ENCODE data around the gene RFNG. TPM values are rescaled to one million over a fixed set of nuclear protein-coding genes. Genes with fewer than 3 reads are reported as not detected.

The RFNG gene
- total RNA-seq, 1 donor from 2014 or later = 40.2 TPM

DNA sequence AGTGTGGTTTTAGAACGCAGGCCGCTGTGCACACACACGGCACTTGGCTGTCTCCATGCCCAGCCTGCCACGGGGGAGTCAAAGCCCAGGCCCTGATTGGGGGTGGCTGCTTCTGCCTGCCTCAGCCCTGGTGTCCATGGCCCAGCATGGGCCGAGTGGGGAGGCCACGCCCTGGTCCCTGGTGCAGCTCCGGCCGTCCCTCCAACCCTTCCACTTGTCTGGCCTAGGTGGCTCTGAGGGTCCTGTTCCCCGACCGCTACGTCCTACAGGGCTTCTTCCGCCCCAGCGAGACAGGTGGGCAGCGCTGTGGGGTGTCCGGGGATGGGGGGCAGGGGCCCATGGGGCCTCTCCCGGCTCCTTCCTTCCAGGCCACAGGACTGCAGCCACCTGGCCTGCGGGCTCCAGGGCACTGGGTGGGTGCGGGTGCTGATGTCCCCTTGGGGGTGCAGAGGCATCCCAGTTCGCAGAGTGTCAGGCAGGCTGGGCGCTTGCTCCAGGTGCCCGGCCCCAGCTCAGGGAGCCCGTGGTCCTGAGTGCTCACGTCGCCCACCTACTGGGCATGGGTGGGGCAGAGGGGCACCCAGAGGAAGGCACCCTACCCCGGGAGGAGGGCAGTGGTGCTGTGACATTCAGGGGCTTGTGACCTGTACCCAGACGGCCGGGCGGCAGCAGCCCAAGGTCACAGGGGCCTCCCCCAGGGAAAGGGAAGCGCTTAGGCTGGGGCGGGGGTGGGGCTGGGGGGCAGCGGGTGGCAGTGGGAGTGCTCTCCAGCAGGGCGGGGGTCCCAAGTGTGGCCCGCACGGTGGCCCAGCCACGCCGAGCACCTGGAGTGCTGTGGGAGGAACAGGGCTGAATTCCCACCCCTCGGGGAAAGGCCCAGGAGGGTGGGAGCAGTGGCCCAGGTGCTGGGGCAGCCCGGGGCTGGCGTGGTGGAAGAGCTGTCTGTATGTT, 40.8 kb downstream of the RFNG start:
- H3K4me2 ChIP-seq (ENCODE audit: low read length) = no peak overlapping the region
- no peak for TF ChIP-seq CTCF (IDR thresholded peaks at IDR 0.05; ENCODE audit: insufficient read depth, low read depth, low read length)
- no peak for TF ChIP-seq EZH2 (IDR thresholded peaks at IDR 0.05; ENCODE audit: insufficient read depth, low read length)
- H3K36me3 ChIP-seq (ENCODE audit: insufficient read depth, low read length) = no peaks in the 10 kb centered on the region
- H3K79me2 ChIP-seq (ENCODE audit: insufficient read depth, low read length) = no peaks in the 10 kb centered on the region
- FAIRE-seq (no peak), DNase-seq (ENCODE audit: low read depth) (no peak)
- Mint-ChIP-seq H3K36me3 (ENCODE audit: low read depth, unreplicated experiment) (no peaks in the 10 kb centered on the region), H3K27me3 (ENCODE audit: low read depth, unreplicated experiment) (no peaks in the 10 kb centered on the region), H3K4me3 (ENCODE audit: unreplicated experiment) (no peak overlapping the region), H3K4me1 (ENCODE audit: low read depth, unreplicated experiment) (peaks cover 5% of the 10 kb centered on the region), H3K9me3 (ENCODE audit: unreplicated experiment) (no peaks in the 10 kb centered on the region), H3K27ac (ENCODE audit: unreplicated experiment) (no peak overlapping the region)
- no peak overlapping the region for H3K27ac ChIP-seq (ENCODE audit: low read depth, low read length)
- H3K9me3 ChIP-seq (ENCODE audit: insufficient read depth, low read depth, low read length) = no peaks in the 10 kb centered on the region
- no peak overlapping the region for H3K4me3 ChIP-seq (ENCODE audit: insufficient read depth, low read depth, low read length)
- no peaks in the 10 kb centered on the region for H3K27me3 ChIP-seq (ENCODE audit: insufficient read depth, low read length)
- H3K9ac ChIP-seq (ENCODE audit: low read length) = no peak overlapping the region
- H3K4me1 ChIP-seq (ENCODE audit: insufficient read depth, low read length) = peaks cover 21% of the 10 kb centered on the region
- H2AFZ ChIP-seq (ENCODE audit: low read depth, low read length) = no peak overlapping the region
- peaks cover 5% of the 10 kb centered on the region for H4K20me1 ChIP-seq (ENCODE audit: insufficient read depth, low read length)

DNA sequence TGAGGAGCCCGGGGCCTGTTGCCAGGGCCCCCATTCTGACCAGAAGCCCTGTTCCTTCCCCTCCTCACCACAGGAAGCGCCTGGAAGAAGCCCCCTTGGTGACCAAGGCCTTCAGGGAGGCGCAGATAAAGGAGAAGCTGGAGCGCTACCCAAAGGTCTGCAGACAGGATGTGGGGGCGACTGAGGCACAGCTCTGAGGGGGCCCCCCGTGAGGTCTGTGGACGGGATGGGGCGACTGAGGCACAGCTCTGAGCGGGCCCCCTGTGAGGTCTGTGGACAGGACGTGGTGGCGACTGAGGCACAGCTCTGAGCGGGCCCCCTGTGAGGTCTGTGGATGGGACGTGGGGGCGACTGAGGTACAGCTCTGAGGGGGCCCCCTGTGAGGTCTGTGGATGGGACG, 42.2 kb downstream of the RFNG start:
- no peak overlapping the region for H3K4me3 ChIP-seq (ENCODE audit: insufficient read depth, low read depth, low read length)
- Mint-ChIP-seq H3K4me3 (ENCODE audit: unreplicated experiment) (no peak overlapping the region), H3K9me3 (ENCODE audit: unreplicated experiment) (no peaks in the 10 kb centered on the region), H3K27me3 (ENCODE audit: low read depth, unreplicated experiment) (no peaks in the 10 kb centered on the region), H3K27ac (ENCODE audit: unreplicated experiment) (no peak overlapping the region), H3K4me1 (ENCODE audit: low read depth, unreplicated experiment) (peaks cover 6% of the 10 kb centered on the region), H3K36me3 (ENCODE audit: low read depth, unreplicated experiment) (no peaks in the 10 kb centered on the region)
- no peak overlapping the region for H3K9ac ChIP-seq (ENCODE audit: low read length)
- no peak overlapping the region for H3K27ac ChIP-seq (ENCODE audit: low read depth, low read length)
- TF ChIP-seq CTCF (IDR thresholded peaks at IDR 0.05; ENCODE audit: insufficient read depth, low read depth, low read length) (no peak), EZH2 (IDR thresholded peaks at IDR 0.05; ENCODE audit: insufficient read depth, low read length) (no peak)
- no peaks in the 10 kb centered on the region for H3K36me3 ChIP-seq (ENCODE audit: insufficient read depth, low read length)
- H4K20me1 ChIP-seq (ENCODE audit: insufficient read depth, low read length) = peaks cover 6% of the 10 kb centered on the region
- H3K4me1 ChIP-seq (ENCODE audit: insufficient read depth, low read length) = peaks cover 25% of the 10 kb centered on the region
- DNase-seq (ENCODE audit: low read depth) (no peak), FAIRE-seq (no peak)
- H3K27me3 ChIP-seq (ENCODE audit: insufficient read depth, low read length) = no peaks in the 10 kb centered on the region
- H2AFZ ChIP-seq (ENCODE audit: low read depth, low read length) = no peak overlapping the region
- no peak overlapping the region for H3K4me2 ChIP-seq (ENCODE audit: low read length)
- no peaks in the 10 kb centered on the region for H3K79me2 ChIP-seq (ENCODE audit: insufficient read depth, low read length)
- H3K9me3 ChIP-seq (ENCODE audit: insufficient read depth, low read depth, low read length) = no peaks in the 10 kb centered on the region

DNA sequence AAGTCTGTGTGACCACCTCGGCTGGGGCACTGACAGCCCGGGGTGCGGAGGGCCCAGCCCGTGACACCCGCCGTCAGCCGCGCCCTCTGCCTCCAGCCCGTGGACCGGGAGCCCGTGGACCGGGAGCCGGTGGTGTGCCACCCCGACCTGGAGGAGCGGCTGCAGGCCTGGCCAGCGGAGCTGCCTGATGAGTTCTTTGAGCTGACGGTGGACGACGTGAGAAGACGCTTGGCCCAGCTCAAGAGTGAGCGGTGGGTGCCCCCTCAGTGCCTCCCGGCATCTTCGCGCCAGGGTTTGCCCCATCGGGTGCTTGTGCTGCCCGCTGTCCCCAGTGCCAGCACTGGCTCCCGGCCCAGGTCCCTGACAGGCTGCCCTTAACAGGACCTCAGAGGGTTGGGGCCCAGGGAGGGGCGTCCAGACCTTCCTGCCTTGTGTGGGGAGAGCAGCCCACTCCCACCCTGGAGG, 42.6 kb downstream of the RFNG start:
- Mint-ChIP-seq H3K27ac (ENCODE audit: unreplicated experiment) (no peak overlapping the region), H3K9me3 (ENCODE audit: unreplicated experiment) (no peaks in the 10 kb centered on the region), H3K4me3 (ENCODE audit: unreplicated experiment) (no peak overlapping the region), H3K27me3 (ENCODE audit: low read depth, unreplicated experiment) (no peaks in the 10 kb centered on the region), H3K36me3 (ENCODE audit: low read depth, unreplicated experiment) (no peaks in the 10 kb centered on the region), H3K4me1 (ENCODE audit: low read depth, unreplicated experiment) (peaks cover 6% of the 10 kb centered on the region)
- H3K9ac ChIP-seq (ENCODE audit: low read length) = no peak overlapping the region
- H3K4me2 ChIP-seq (ENCODE audit: low read length) = no peak overlapping the region
- DNase-seq (ENCODE audit: low read depth) (no peak), FAIRE-seq (no peak)
- no peak overlapping the region for H3K27ac ChIP-seq (ENCODE audit: low read depth, low read length)
- no peaks in the 10 kb centered on the region for H3K27me3 ChIP-seq (ENCODE audit: insufficient read depth, low read length)
- no peaks in the 10 kb centered on the region for H3K9me3 ChIP-seq (ENCODE audit: insufficient read depth, low read depth, low read length)
- peaks cover 6% of the 10 kb centered on the region for H4K20me1 ChIP-seq (ENCODE audit: insufficient read depth, low read length)
- peaks cover 29% of the 10 kb centered on the region for H3K4me1 ChIP-seq (ENCODE audit: insufficient read depth, low read length)
- no peaks in the 10 kb centered on the region for H3K36me3 ChIP-seq (ENCODE audit: insufficient read depth, low read length)
- H2AFZ ChIP-seq (ENCODE audit: low read depth, low read length) = no peak overlapping the region
- no peaks in the 10 kb centered on the region for H3K79me2 ChIP-seq (ENCODE audit: insufficient read depth, low read length)
- no peak for TF ChIP-seq CTCF (IDR thresholded peaks at IDR 0.05; ENCODE audit: insufficient read depth, low read depth, low read length)
- no peak overlapping the region for H3K4me3 ChIP-seq (ENCODE audit: insufficient read depth, low read depth, low read length)
